CD4-positive, alpha-beta T cell (primary cell): ENCODE results near the gene MS4A10. TPM values are rescaled to one million over a fixed set of nuclear protein-coding genes. Genes with fewer than 3 reads are reported as not detected.

Source experiments
- ATAC-seq: fragments of 200-7000 bp; cut with Tn5 transposase; one replicate; pipeline ENCODE4 v1.10.0; 2022; ENCODE audit warnings: mild to moderate bottlenecking; ENCODE audit not compliant: poor library complexity
- CTCF ChIA-PET: fragments of 350-600 bp; sonication (Branson Sonifier 250); formaldehyde crosslinking; loops from one replicate; lab custom pipeline; 2021; ENCODE audit warnings: antibody characterized with exemption, inconsistent platforms; lab: Charles Lee
- POLR2A ChIA-PET: fragments of 350-600 bp; sonication (Branson Sonifier 250); formaldehyde crosslinking; loops from one replicate; lab custom pipeline; 2021; ENCODE audit warnings: antibody characterized with exemption, inconsistent platforms; lab: Charles Lee
- DNase-seq, 14 experiments: peaks; one replicate each; pipeline ENCODE4 v3.0.0-alpha.2; 2013 to 2020; ENCODE audit warnings: mixed read lengths in 2 of 14
- H3K27ac ChIP-seq, 2 donors: one replicate each; pipeline versions ENCODE4 v1.5.1 to v1.7.0; 2013; ENCODE audit warnings: low read length in 2 of 2, low read depth in 1 of 2, mild to moderate bottlenecking in 1 of 2
- H3K27me3 ChIP-seq, 2 experiments: 1 replicate in 1 of 2; 2 replicates in 1 of 2; pipeline versions ENCODE4 v1.6.1 to v1.7.0; 2013; ENCODE audit warnings: low read length in 2 of 2, control low read depth in 1 of 2, mild to moderate bottlenecking in 1 of 2, moderate library complexity in 1 of 2; ENCODE audit not compliant: insufficient read depth in 2 of 2, control insufficient read depth in 1 of 2
- H3K36me3 ChIP-seq: one replicate; pipeline ENCODE4 v1.6.1; 2013; ENCODE audit warnings: low read length, control low read depth; ENCODE audit not compliant: insufficient read depth
- H3K4me1 ChIP-seq: one replicate; pipeline ENCODE4 v1.6.1; 2013; ENCODE audit warnings: low read length, control low read depth; ENCODE audit not compliant: insufficient read depth
- H3K4me3 ChIP-seq: one replicate; pipeline ENCODE4 v1.5.1; 2013; ENCODE audit warnings: mild to moderate bottlenecking, low read length, moderate library complexity
- H3K9me3 ChIP-seq, 2 experiments: 1 replicate in 1 of 2; 2 replicates in 1 of 2; pipeline versions ENCODE4 v1.6.1 to v1.7.0; 2013; ENCODE audit warnings: low read length in 2 of 2, mild to moderate bottlenecking in 2 of 2, control low read depth in 1 of 2, moderate library complexity in 1 of 2; ENCODE audit not compliant: control insufficient read depth in 1 of 2, insufficient read depth in 1 of 2
- H3K27ac Mint-ChIP-seq: one replicate; pipeline ENCODE4 v1.8.0; 2020; ENCODE audit warnings: mixed read lengths
- H3K27me3 Mint-ChIP-seq: one replicate; pipeline ENCODE4 v1.8.0; 2021; ENCODE audit warnings: mixed read lengths
- H3K36me3 Mint-ChIP-seq: one replicate; pipeline ENCODE4 v1.8.0; 2021; ENCODE audit warnings: low read depth, mixed read lengths
- H3K4me1 Mint-ChIP-seq: one replicate; pipeline ENCODE4 v1.8.0; 2021; ENCODE audit warnings: low read depth, mixed read lengths
- H3K4me3 Mint-ChIP-seq: one replicate; pipeline ENCODE4 v1.8.0; 2020; ENCODE audit warnings: mild to moderate bottlenecking, mixed read lengths
- H3K9me3 Mint-ChIP-seq: one replicate; pipeline ENCODE4 v1.8.0; 2020; ENCODE audit warnings: mixed read lengths
- intact Hi-C, 2 experiments: fragments of 100-400 bp; cut with DNase I in 1 of 2; cut with micrococcal nuclease in 1 of 2; formaldehyde crosslinking; loops; one replicate each; pipeline versions ENCODE4 v1.15.1 to v1.9.0; 2023 to 2025; cut with DNase I, micrococcal nuclease
- total RNA-seq, 174 experiments: library from RNA in 2 of 174; stranded (reverse) in 2 of 174; gene quantifications; one replicate each; pipeline ENCODE4 v1.2.3 and lab custom pipeline; 2021 to 2026
- TF ChIP-seq, protein P1 (sequence below): fragments of 200-600 bp; IDR thresholded peaks from one replicate; pipeline ENCODE4 v1.8.0; 2022; ENCODE audit warnings: antibody characterized with exemption, mild to moderate bottlenecking

Gene MS4A10
- total RNA-seq, 2 experiments from 2014 or later, result not detected

DNA sequence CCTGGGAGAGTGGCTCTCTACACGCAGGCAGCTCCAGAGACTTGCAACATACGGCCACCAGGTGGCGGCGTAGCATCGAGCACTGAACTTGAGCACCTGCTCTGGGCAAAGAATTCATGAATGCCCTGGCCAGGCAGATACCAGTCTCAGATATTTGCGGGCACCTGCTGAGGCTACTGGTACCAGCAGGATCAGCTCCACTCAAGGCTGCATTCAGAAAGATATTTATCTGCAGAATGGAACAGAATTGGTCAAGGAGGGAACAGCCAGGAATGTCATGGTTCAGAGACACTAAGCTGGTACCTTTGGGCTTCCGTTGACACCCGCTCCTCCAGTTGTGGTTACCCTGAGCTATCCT is 46.0 kb downstream of the MS4A10 start:
- POLR2A ChIA-PET, result interaction anchor here (0.9 to 1.3 kb wide), 3 partner anchors 56 to 253 kb away, joined by 3 to 5 read pairs (median 4); no protein-coding TSS in a partner anchor

DNA sequence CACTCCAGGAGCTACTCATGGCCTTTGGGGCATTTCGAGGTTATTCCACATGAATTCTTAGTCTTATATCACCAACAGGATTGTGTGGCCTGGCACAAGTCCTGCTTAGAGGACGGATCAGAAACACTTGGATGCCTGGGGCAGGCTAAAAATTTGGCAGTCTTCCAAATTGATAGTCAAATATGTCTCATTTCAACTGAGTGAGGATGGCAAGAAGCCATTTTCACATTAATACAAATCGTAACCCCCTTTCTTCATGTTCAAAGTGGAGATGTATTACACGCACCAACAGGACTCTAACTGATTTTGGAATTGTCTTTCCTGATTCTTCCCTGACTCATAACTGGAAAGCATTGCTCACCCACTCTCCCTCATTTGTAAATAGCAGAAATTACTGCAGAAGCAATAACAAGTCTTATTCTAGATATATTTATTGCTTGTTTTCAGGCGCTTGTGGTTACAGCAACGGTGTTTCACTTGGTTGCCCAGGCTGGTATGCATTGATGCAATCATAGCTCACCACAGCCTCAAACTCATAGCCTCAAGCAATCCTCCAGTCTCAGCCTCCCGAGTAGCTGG is 46.5 kb downstream of the MS4A10 start:
- peaks cover 0 to 3% of the 10 kb centered on the region in 2 experiments for H3K27me3 ChIP-seq
- TF ChIP-seq, protein P1, sequence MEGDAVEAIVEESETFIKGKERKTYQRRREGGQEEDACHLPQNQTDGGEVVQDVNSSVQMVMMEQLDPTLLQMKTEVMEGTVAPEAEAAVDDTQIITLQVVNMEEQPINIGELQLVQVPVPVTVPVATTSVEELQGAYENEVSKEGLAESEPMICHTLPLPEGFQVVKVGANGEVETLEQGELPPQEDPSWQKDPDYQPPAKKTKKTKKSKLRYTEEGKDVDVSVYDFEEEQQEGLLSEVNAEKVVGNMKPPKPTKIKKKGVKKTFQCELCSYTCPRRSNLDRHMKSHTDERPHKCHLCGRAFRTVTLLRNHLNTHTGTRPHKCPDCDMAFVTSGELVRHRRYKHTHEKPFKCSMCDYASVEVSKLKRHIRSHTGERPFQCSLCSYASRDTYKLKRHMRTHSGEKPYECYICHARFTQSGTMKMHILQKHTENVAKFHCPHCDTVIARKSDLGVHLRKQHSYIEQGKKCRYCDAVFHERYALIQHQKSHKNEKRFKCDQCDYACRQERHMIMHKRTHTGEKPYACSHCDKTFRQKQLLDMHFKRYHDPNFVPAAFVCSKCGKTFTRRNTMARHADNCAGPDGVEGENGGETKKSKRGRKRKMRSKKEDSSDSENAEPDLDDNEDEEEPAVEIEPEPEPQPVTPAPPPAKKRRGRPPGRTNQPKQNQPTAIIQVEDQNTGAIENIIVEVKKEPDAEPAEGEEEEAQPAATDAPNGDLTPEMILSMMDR, result no peak
- intact Hi-C loops, result loop anchor here (1.0 to 2.0 kb wide), 6 partner anchors 56 to 557 kb away; no protein-coding TSS in a partner anchor
- Mint-ChIP-seq H3K27ac (no peak overlapping the region), H3K9me3 (no peaks in the 10 kb centered on the region), H3K4me1 (no peaks in the 10 kb centered on the region), H3K36me3 (no peaks in the 10 kb centered on the region), H3K27me3 (peaks cover 17% of the 10 kb centered on the region), H3K4me3 (no peak overlapping the region)
- H3K36me3 ChIP-seq, result no peaks in the 10 kb centered on the region
- H3K9me3 ChIP-seq, result no peaks in the 10 kb centered on the region
- ATAC-seq (no peak), DNase-seq (no peak)
- no peak overlapping the region for H3K27ac ChIP-seq
- ChIA-PET POLR2A (interaction anchor here (0.9 to 1.0 kb wide), 2 partner anchors 56 to 80 kb away, joined by 4 to 5 read pairs; no protein-coding TSS in a partner anchor), CTCF (interaction anchor here (0.7 to 2.3 kb wide), 18 partner anchors 11 to 562 kb away, joined by 3 to 25 read pairs (median 5); no protein-coding TSS in a partner anchor)
- no peak overlapping the region for H3K4me3 ChIP-seq
- peaks cover 5% of the 10 kb centered on the region for H3K4me1 ChIP-seq

More for the DNA sequence above, 46.0 kb downstream of the MS4A10 start:
- Histone ChIP-seq H3K27ac (no peak overlapping the region), H3K9me3 (no peaks in the 10 kb centered on the region), H3K27me3 (peaks cover 0 to 3% of the 10 kb centered on the region in 2 experiments), H3K4me1 (peaks cover 5% of the 10 kb centered on the region), H3K4me3 (peak overlapping the region; percentile 19), H3K36me3 (no peaks in the 10 kb centered on the region)
- CTCF ChIA-PET, result interaction anchor here (0.6 to 2.3 kb wide), 26 partner anchors 10 to 686 kb away, joined by 3 to 25 read pairs (median 4); no protein-coding TSS in a partner anchor
- intact Hi-C loops, result loop anchor here (1.0 to 2.0 kb wide), 6 partner anchors 56 to 558 kb away; no protein-coding TSS in a partner anchor
- Mint-ChIP-seq H3K36me3 (no peaks in the 10 kb centered on the region), H3K4me3 (no peak overlapping the region), H3K4me1 (no peaks in the 10 kb centered on the region), H3K27ac (no peak overlapping the region), H3K27me3 (peaks cover 17% of the 10 kb centered on the region), H3K9me3 (no peaks in the 10 kb centered on the region)
- TF ChIP-seq, protein P1, result peak; percentile 90
- DNase-seq (peak; percentile 68 to 89 (median 76)), ATAC-seq (peak; percentile 94)

DNA sequence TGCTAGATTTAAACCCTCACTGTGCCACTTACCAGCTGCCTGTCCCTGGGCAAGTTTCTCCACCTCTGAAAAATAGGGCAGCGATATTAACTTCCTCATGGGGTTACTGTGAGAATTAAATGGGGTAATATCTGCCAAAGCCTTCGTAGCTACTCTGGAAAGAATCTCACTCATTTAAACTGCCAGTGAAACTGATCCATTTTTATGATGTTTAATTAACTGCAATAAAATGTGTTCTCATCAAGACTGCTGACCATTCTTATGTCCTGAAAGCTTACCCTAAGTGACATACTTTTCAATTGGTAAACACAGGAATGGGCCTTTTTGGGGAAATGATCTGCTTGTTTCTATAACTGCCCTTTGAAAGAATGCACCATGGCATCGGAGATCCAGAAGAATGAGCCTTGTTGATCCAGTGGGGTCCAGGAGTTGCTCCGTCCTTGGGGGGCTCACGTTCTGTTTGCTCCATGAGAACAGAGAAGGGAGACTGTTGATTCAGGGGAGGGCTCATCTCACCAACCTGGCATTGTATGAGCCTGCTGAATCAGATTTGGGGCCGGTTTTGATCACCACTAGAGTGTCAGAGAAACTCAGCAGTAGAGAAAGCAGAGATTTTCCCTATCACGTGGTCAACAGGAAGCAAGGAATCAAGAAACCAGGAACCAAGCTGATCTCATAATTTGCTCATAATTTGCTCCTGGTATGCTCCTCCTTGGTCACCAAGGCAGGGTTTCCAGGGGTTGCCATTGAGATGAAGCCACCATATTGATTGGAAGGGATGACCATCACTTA is 49.8 kb downstream of the MS4A10 start:
- H3K4me3 Mint-ChIP-seq, result no peak overlapping the region
- DNase-seq, result no peak
- CTCF ChIA-PET, result interaction anchor here (1.0 kb wide), 1 partner anchor 53 kb away, joined by 3 read pairs; no protein-coding TSS in a partner anchor
- H3K27me3 ChIP-seq, result peaks cover 0 to 3% of the 10 kb centered on the region in 2 experiments
- POLR2A ChIA-PET, result no interaction called here
- H3K4me3 ChIP-seq, result no peak overlapping the region
- H3K36me3 Mint-ChIP-seq, result no peaks in the 10 kb centered on the region
- no peaks in the 10 kb centered on the region for H3K36me3 ChIP-seq
- TF ChIP-seq, protein P1, result no peak
- H3K9me3 Mint-ChIP-seq, result no peaks in the 10 kb centered on the region
- H3K9me3 ChIP-seq, result no peaks in the 10 kb centered on the region
- H3K4me1 Mint-ChIP-seq, result no peaks in the 10 kb centered on the region
- peaks cover 17% of the 10 kb centered on the region for H3K27me3 Mint-ChIP-seq
- intact Hi-C loops, result no loop called here
- no peak overlapping the region for H3K27ac ChIP-seq
- no peak overlapping the region for H3K27ac Mint-ChIP-seq
- peaks cover 9% of the 10 kb centered on the region for H3K4me1 ChIP-seq
- ATAC-seq, result no peak
